GM23338 (cell line): ENCODE results near the gene RHOBTB3. TPM values are rescaled to one million over a fixed set of nuclear protein-coding genes. Genes with fewer than 3 reads are reported as not detected.

ENCODE experiments used
- CREB1 ChIP-seq: fragments of 250-450 bp; sonication (Bioruptor Pico); IDR thresholded peaks from 2 replicates; pipeline ENCODE4 v1.5.0; 2020; ENCODE audit warnings: low read depth, mild to moderate bottlenecking, moderate library complexity
- ETS1 ChIP-seq: IDR thresholded peaks from 2 replicates; pipeline ENCODE4 v1.6.1; 2016; ENCODE audit warnings: antibody characterized with exemption
- EZH2 ChIP-seq: fragments of 200-600 bp; sonication (generic); IDR thresholded peaks from one replicate; pipeline ENCODE4 v1.8.0; 2017; ENCODE audit warnings: antibody characterized with exemption, mild to moderate bottlenecking, low read depth; ENCODE audit not compliant: unreplicated experiment
- JUNB ChIP-seq: IDR thresholded peaks from one replicate; pipeline ENCODE4 v1.6.1; 2016; ENCODE audit warnings: antibody characterized with exemption; ENCODE audit not compliant: unreplicated experiment
- NANOG ChIP-seq: IDR thresholded peaks from 2 replicates; pipeline ENCODE4 v1.6.1; 2016; ENCODE audit warnings: antibody characterized with exemption, borderline replicate concordance
- REST ChIP-seq: IDR thresholded peaks from one replicate; pipeline ENCODE4 v1.6.1; 2018; ENCODE audit warnings: antibody characterized with exemption; ENCODE audit not compliant: unreplicated experiment
- STAT1 ChIP-seq: IDR thresholded peaks from one replicate; pipeline ENCODE4 v1.6.1; 2016; ENCODE audit warnings: antibody characterized with exemption; ENCODE audit not compliant: unreplicated experiment
- ZNF462 ChIP-seq: fragments of 250-450 bp; sonication (Bioruptor Pico); IDR thresholded peaks from 2 replicates; pipeline ENCODE4 v1.5.0; 2020; ENCODE audit warnings: mild to moderate bottlenecking, moderate library complexity
- polyA plus RNA-seq: library from polyadenylated mRNA; unstranded; fragments of >200 nt; fragmentation: Nextera tagmentation; extraction: Ambion mirVana; gene quantifications from 2 replicates; pipeline ENCODE4 v1.2.1, GENCODE V29; 2016
- total RNA-seq: library from RNA; depleted of rRNA; stranded (reverse); fragments of >200 nt; shearing (Covaris generic); gene quantifications from 2 replicates; pipeline ENCODE4 v1.2.3, GENCODE V29; 2014

Gene RHOBTB3
- total and polyA plus RNA-seq, 2 experiments from 2014 or later, result 10.0 to 13.4 TPM

- no peak for TF ChIP-seq ZNF462 (CRISPR knock-in tag)
- TF ChIP-seq NANOG, result no peak
- TF ChIP-seq STAT1, result no peak
- no peak for TF ChIP-seq JUNB
- no peak for TF ChIP-seq ETS1
- TF ChIP-seq EZH2, result no peak
- no peak for TF ChIP-seq REST
- TF ChIP-seq CREB1 (CRISPR knock-in tag), result no peak
These were observed 70.4 kb downstream of the RHOBTB3 start (continued) for GRCh38 chr5:95801532-95801931.
